K562 (cell line): ENCODE measurements around the gene ZBTB43.

Experiments used
- ADNP ChIP-seq: fragments of 200-800 bp; sonication (Bioruptor generic); IDR thresholded peaks from 2 replicates; pipeline ENCODE4 v1.6.1; 2016; ENCODE audit warnings: missing genetic modification characterization, missing compliant biosample characterization
- EZH2 ChIP-seq: IDR thresholded peaks from 2 replicates; pipeline ENCODE4 v1.6.1; 2012; ENCODE audit warnings: low read depth, mild to moderate bottlenecking, inconsistent platforms, low read length, borderline replicate concordance
- NCOA2 ChIP-seq, 2 experiments: fragments of 450-650 bp; IDR thresholded peaks; 2 replicates each; pipeline ENCODE4 v1.6.1; 2018; ENCODE audit warnings: mild to moderate bottlenecking in 2 of 2, moderate library complexity in 1 of 2; ENCODE audit not compliant: partially characterized antibody in 2 of 2
- NR3C1 ChIP-seq: sonication (generic); formaldehyde crosslinking; IDR thresholded peaks from 2 replicates; pipeline ENCODE4 v1.8.1; 2022; ENCODE audit warnings: missing genetic modification reagents
- POLR2AphosphoS5 ChIP-seq: IDR thresholded peaks from 2 replicates; pipeline ENCODE4 v1.6.1; 2011; ENCODE audit warnings: mild to moderate bottlenecking, low read depth, low read length, moderate library complexity; ENCODE audit not compliant: control insufficient read depth, insufficient read depth
- REST ChIP-seq, 2 experiments: fragments of 450-650 bp; formaldehyde crosslinking in 1 of 2; IDR thresholded peaks; 2 replicates each; pipeline versions ENCODE4 v1.4.0 to v1.6.1; 2014 to 2020; ENCODE audit warnings: mild to moderate bottlenecking in 2 of 2, borderline replicate concordance in 1 of 2, low read depth in 1 of 2
- SIX5 ChIP-seq, 2 experiments: IDR thresholded peaks; 2 replicates each; pipeline ENCODE4 v1.6.1; 2011; ENCODE audit warnings: low read length in 2 of 2, borderline replicate concordance in 1 of 2, low read depth in 1 of 2, mild to moderate bottlenecking in 1 of 2, moderate library complexity in 1 of 2; ENCODE audit not compliant: insufficient read depth in 1 of 2
- TCF7 ChIP-seq: sonication (generic); IDR thresholded peaks from 2 replicates; pipeline ENCODE4 v1.6.1; 2016; ENCODE audit warnings: antibody characterized with exemption, borderline replicate concordance
- ZNF133 ChIP-seq: fragments of 250-450 bp; sonication (Bioruptor Pico); IDR thresholded peaks from 2 replicates; pipeline ENCODE4 v1.4.0; 2020; ENCODE audit warnings: mild to moderate bottlenecking
- ZNF175 ChIP-seq: fragments of 200-800 bp; sonication (Bioruptor generic); IDR thresholded peaks from 2 replicates; pipeline ENCODE4 v1.6.1; 2016; ENCODE audit warnings: low read depth, mild to moderate bottlenecking, missing genetic modification characterization, missing compliant biosample characterization
- ZNF507 ChIP-seq: conservative IDR thresholded peaks from 2 replicates; pipeline ENCODE4 v1.6.1; 2017; ENCODE audit warnings: missing genetic modification characterization, missing compliant biosample characterization
- TF ChIP-seq, protein P1 (sequence below), 3 experiments: IDR thresholded peaks in 2 of 3; conservative IDR thresholded peaks in 1 of 3; 2 replicates each; pipeline ENCODE4 v1.5.1; 2011 to 2012; ENCODE audit warnings: low read length in 3 of 3, mild to moderate bottlenecking in 3 of 3, control low read depth in 2 of 3, improper control_type of control experiment in 1 of 3, inconsistent platforms in 1 of 3, low read depth in 1 of 3, mixed read lengths in 1 of 3, moderate library complexity in 1 of 3; ENCODE audit not compliant: insufficient read depth in 2 of 3

DNA sequence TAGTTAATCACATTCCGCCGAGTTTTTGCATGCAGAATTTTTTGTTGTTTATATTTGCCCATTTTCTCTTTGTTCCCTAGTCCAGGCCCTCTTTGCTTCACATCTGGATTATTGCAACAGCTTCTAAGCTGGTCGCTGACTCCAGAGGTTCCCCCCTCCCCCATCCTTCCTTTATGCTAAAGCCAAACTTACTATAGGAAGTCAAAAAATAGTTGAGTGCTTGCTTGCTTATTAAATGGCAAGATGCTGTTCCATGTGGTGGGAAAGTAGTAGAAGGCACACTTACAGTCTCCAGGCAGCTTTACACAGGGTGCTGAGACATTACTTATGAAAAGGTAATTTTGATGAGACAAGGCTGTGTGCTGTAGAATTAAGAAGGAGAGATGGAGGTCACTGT, 56.9 kb downstream of the ZBTB43 start:
- TF ChIP-seq EZH2 (no peak), NCOA2 (IDR thresholded peaks at IDR 0.05; ENCODE audit: partially characterized antibody in 2 of 2) (no peak), ZNF133 (CRISPR knock-in tag) (no peak), ZNF175 (CRISPR knock-in tag) (no peak), SIX5 (IDR thresholded peaks at IDR 0.05; ENCODE audit: borderline replicate concordance in 1 of 2, insufficient read depth in 1 of 2, low read depth in 1 of 2, low read length in 2 of 2) (no peak), ADNP (no peak), TCF7 (no peak), NR3C1 (CRISPR knock-in tag) (no peak), ZNF507 (tag) (no peak), POLR2AphosphoS5 (no peak), REST (IDR thresholded peaks at IDR 0.05; ENCODE audit: borderline replicate concordance) (no peak), REST (CRISPR knock-in tag; IDR thresholded peaks at IDR 0.05; ENCODE audit: low read depth) (no peak)
- TF ChIP-seq, protein P1, sequence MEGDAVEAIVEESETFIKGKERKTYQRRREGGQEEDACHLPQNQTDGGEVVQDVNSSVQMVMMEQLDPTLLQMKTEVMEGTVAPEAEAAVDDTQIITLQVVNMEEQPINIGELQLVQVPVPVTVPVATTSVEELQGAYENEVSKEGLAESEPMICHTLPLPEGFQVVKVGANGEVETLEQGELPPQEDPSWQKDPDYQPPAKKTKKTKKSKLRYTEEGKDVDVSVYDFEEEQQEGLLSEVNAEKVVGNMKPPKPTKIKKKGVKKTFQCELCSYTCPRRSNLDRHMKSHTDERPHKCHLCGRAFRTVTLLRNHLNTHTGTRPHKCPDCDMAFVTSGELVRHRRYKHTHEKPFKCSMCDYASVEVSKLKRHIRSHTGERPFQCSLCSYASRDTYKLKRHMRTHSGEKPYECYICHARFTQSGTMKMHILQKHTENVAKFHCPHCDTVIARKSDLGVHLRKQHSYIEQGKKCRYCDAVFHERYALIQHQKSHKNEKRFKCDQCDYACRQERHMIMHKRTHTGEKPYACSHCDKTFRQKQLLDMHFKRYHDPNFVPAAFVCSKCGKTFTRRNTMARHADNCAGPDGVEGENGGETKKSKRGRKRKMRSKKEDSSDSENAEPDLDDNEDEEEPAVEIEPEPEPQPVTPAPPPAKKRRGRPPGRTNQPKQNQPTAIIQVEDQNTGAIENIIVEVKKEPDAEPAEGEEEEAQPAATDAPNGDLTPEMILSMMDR (IDR thresholded peaks at IDR 0.05 in 2 of 3, conservative IDR thresholded peaks at IDR 0.05 in 1 of 3; ENCODE audit: insufficient read depth in 2 of 3, low read depth in 1 of 3, low read length in 3 of 3): no peak
